HG03103 (cell line): ENCODE measurements around the gene ASZ1.

Source experiments
- ATAC-seq: cut with Tn5 transposase; IDR thresholded peaks from one replicate; pipeline ENCODE4 v1.9.1; 2021; ENCODE audit warnings: low read depth; ENCODE audit not compliant: unreplicated experiment

The ASZ1 gene

DNA sequence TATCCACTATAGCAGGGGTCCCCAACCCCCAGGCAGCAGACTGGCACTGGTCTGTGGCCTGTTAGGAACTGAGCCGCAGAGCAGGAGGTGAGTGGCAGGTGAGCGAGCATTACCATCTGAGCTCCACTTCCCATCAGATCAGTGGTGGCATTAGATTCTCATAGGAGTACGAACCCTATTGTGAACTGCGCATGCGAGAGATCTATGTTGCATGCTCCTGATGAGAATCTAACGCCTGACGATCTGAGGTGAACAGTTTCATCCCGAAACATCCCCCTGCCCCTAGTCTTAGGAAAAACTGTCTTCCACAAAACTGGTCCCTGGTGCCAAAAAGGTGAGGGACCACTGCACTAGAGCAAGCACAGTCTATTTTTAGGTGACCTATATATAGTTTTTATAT is 23.6 kb downstream of the ASZ1 start:
- no peak for ATAC-seq

DNA sequence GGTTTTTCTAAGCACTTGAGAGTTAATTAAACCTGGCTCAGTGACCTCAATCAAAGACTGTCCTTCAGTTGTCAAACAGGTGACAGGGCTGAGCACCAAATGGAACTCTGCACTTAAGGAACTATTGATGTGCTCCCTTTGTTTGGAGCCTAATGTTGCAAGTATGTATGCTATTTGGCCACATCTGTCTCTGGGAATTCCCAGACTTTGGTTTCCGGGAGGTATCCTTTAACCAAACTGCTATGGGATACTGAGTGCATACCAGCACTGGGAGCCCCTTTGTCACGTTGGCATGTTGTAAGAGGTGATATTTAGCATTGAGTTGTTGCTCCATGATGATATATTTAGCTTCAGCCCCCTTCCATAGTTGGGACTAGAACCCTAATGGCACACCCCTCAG is 25.2 kb downstream of the ASZ1 start:
- ATAC-seq = no peak

DNA sequence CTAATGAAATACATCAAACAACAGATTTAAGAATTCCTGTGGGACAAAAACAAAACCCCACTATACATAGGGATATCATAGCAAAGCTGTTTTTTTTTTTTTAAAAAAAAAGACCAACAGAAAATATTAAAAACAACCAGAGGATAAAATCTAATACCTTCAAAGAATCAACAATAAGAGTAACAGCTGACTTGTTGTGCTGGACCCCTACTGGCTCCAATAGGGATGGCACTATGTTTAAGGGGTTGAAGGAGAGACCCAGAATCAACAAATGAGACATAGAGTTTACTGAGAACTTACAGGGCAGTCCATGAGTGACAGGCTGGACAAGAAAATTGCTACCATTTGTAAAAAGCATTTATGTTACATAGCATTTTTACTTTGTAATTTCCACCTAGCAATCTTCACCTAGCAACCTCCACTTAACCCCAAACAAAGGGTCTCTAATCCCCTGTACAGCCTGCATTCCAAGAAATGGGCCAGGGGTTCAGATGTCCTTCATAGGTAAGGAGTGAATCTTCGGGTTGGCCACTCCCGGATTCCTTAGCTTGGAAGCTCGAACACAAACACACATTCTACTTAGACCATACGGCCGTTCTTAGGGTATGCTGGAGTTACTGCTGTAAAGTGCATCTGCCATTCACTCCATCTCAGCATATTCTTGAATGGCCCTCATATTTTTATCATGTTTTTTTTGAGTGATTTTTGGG is 25.8 kb downstream of the ASZ1 start:
- ATAC-seq = no peak

DNA sequence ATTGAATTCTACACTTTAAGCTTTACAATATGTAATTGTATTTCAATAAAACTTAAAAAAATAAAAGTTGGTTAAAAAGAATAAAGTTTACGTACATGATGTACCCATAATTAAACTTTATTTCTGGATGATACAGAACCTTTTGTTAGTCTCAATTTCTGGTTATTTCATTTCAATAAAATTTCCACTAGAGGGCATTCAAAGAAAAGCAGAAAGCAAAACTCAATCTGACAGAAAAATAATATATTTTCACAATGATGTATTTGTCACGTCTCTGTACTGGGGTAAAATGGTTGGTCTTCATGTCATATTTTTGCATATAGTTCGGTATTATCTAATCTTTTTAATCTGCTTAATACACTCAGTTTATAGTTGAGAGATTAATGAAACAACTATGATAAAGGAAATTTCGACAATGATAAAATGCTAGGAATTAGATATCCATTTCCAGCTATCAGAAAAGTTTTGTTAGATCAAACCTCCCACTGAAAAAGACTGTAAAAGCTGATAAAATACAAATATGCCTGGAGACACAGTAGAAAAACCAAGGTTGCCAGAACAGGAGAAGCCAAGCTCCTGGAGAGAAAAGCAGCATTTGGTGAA is 27.4 kb downstream of the ASZ1 start:
- no peak for ATAC-seq

DNA sequence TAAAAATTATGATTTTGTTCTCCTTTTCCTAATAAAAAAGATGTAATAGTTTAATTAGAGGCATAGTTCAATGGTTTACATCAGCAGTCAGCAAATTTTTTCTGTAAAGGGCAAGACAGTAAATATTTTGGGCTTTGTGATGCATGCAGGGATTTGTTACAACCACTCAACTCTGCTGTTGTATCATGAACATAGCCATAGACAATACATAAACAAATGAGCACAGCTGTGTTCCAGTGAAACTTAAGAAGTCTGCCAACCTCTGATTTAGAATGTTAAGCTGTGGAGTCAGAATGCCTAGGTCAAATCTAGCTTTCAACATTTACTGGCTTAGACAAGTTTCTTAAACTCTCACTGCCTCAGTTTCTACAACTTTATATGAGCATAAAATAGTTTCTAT is 31.6 kb downstream of the ASZ1 start:
- ATAC-seq = no peak

DNA sequence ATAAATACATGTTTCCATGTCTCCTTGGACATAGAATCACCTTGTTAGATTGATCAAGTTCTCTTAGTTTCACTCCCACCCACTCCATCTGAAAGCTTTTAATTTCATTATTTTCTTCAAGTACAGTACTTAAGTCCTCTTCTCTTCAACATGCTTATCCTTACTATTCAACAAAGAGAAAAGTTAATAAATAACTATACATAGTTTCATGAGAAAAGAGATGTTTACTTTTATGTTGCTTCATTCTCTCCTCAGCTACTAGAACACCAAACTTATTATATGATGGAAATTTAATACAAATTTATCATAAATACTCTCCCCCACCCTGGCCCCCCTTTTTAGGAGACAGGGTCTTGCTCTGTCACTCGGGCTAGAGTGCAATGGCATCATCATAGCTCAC is 33.5 kb downstream of the ASZ1 start:
- ATAC-seq = no peak

DNA sequence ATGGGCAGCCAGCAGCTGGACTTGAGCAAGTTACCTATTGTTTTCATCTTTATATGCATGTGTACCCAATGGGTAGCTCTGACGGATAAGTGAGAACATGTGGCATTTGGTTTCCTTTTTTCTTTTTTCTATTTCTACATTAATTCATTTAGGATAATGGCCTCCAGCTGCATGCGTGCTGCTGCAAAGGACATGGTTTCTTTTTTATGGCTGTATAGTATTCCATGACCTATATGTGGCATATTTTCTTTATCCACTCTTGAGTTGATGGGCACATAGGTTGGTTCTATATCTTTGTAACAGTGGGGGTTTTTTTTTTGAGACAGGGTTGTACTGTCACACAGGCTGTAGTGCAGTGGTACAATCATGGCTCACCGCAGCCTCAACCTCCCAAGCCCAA is 37.4 kb downstream of the ASZ1 start:
- ATAC-seq = no peak

DNA sequence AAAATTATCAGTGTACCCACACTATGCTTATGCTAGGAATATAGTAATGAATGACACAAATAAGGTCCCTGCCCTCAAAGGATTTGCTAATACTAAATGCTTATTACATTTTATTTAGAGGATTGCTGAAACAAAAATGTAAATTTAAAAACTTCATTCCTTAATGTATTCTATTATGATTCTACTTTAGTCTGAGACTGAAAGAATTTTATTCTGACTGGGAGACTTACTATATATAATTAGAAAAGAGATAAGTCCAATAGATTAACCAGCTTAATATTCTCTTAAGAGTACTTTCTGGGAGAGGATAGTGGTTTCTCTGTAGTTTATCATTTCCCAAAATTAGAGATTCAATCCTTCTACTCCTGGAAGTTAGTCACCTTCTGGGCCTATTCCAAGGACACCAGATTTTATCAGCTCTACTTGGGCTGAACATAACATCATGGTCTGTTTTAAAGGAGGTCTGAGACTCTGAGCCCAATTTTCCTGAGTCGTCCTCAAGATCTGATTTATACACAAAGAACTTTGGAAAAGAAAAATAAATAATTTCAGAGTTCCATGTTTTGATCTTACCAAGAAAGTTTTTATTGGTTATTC is 41.1 kb downstream of the ASZ1 start:
- no peak for ATAC-seq

DNA sequence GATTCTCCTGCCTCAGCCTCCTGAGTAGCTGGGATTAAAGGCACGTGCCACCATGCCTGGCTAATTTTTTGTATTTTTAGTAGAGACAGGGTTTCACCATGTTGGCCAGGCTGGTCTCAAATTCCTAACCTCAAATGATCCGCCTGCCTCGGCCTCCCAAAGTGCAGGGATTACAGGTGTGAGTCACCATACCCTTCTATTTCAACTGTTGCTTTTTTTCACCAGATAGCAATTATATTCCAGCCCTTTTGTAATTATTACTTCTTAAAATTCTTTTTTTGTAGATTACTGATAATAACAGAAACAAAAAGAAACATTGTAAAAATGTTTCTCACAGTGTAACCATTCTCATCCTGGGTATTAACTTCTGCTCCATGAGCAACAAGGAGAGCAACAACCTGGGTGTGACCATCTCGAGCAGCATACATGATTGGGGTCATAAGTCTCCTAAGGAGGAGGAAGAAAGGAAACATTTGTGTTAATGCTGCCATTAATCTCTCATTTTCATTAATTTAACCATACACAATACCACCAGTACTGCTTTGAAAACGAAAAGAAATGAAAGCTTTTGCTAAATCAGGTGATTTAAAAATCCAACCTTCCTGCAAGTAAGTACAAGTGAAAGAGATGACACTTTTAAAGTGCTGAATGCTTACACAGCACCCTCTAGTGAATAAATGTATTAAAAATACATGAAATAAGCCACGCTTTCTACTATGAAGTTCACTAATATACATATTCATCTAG is 41.8 kb downstream of the ASZ1 start:
- no peak for ATAC-seq

DNA sequence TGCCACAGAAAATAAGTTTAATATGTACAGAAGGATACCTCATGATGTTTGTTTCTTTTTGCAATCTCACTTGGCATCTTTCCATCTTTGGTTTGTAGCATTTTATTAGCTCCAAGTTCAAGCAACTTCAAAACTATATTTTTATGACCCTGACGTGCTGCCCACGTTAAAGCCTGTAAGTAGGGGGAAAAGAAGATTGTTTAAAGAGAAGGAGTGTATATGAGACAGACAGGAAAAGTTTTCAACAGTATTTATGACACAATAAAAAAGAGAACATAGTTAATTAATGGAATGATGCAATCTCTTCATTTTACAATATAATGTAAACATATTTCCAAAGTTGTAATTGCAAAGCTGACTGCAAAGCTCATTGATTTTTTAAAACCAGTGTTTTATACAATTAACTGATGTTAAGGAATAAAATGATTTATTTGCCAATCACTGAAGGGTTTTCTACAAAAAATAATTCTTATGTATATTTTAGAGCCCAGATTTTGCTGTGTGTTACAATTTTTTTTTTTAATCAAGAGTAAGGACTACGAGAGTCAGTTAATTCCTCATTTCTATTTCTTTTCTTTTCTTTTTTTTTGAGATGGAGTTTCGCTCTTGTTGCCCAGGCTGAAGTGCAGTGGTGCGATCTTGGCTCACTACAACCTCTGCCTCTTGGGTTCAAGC is 42.5 kb downstream of the ASZ1 start:
- no peak for ATAC-seq

DNA sequence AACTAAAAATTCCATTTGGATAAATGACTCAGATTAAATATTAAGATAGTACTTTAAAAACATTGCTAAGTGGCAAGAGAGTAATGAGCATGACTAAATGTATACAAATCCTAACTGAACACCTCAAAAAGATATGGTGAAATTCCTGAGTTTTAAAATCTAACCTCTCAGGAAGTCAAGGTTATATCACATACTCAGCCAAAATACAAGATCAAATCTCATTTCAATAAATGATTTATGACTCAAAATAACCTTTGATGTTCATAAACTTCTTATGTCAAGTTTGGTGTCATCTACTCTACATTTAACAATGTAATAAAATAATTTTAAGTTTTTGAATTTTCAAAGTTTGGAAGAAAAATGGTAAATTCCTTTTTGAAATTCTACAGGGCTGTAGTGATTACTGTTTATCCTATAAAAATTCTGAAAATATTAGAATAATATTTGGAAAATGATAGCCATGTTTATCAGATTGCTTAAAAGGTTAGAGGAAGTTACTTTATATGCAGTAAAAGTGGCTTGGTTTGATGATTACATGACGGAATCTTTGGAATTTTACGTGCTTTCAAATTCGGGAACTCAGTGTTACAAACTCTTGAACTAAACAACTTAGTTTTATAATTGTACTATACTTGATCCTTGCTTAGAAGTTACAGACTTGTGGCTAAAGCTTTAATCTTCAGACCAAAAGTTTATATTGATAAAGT is 43.7 kb downstream of the ASZ1 start:
- ATAC-seq = no peak

DNA sequence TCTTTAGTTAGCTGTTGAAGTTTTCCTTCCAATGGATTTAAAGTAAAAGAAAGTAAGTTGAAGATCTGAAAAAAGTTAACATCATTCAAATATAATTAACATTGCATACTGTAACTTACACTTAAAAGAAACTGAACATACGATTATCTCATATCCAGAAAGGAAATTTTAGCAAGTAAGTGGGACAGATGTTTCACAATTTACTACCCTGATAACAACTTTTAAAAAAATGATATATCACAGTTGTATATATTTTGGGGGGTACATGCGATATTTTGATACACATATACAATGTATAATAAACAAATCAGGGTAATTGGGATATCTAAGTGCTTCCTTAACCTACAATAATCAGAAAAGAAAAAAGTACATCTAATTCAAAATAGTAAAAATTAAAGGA is 44.2 kb downstream of the ASZ1 start:
- no peak for ATAC-seq

DNA sequence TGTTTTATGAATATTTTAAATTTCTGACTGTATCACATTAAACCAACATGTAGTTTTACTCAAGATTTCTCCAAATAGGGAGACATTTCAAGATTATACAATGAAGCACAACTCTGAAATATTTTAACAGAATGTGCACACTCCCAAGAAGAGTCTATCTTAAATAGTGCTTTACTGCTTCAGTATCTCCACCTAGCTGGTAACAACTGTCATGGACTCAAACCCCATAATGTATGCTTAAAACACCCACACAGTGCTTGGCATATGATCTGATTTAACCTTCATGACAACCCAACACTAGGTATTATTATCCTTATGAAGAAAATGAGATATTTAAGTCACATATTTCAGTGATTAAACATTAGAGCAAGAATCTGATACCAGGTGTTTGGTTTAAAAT is 45.9 kb downstream of the ASZ1 start:
- ATAC-seq = no peak

DNA sequence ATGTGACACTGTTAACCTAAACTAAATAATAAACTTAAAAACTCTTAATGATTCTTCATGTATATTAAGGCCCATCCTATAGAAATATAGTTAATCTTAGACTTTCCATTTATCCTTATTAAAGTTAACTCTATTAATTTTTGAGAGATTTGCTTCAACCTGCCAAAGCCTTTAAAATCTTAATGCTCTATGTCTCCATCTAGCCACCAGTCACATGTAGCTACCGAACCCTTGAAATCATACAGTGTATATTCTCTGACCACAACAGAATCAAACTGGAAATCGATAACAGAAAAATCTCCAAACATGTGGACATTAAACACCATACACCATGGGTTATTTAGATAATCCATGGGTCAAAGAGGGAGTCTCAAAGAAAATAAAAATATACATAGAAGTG is 51.9 kb downstream of the ASZ1 start:
- ATAC-seq = no peak

DNA sequence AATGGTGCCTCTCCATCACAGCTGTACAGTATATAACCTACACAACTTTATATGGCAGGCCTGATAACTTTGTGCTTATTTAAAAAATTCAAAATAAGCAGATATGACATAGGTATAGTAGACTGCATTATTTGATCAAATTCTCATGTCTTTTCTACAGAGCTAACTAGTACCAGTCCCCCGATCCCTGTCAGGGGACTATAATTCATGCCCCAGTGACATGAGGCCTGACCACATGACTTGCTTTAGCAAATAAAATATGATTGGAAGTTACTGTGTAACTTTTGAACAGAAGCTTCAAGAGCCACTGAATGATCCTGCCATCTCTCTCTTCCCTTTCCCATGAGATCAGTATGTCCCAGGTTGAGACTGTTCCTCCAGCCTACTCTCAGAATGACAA is 55.2 kb downstream of the ASZ1 start:
- no peak for ATAC-seq

DNA sequence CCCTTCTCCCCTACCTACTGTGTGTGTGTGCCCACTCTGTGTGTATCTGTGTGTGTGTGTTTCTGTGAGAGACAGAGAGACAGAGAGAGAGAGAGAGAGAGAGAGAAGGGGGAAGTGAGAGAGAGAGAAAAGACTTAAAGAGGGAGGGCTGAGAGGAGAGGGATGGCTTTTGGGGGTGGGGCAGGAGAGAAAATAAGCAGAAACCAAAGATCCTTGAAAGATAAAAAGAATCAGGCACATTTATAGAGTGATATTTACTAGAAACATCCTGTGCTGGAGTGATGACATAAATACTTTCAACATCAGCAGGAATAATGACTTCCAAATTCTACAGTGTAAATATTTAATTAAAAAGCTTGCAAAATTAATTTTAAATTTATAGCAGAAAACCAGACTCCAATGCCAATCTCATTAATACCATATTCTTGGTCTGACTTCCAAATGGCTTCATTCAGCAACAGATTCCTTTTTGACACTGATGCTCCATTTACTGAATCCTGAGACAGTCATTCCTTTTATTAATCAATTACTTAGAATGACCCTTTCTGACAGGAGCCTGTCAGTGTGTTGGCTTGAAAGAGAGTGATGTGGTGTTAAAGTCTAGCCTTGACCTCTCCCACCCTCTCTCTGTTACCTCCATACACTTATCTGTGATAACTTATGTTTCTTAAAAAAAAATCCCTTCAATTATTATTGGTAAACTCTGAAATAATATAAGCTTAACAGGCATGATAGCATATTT is 62.8 kb downstream of the ASZ1 start:
- no peak for ATAC-seq

DNA sequence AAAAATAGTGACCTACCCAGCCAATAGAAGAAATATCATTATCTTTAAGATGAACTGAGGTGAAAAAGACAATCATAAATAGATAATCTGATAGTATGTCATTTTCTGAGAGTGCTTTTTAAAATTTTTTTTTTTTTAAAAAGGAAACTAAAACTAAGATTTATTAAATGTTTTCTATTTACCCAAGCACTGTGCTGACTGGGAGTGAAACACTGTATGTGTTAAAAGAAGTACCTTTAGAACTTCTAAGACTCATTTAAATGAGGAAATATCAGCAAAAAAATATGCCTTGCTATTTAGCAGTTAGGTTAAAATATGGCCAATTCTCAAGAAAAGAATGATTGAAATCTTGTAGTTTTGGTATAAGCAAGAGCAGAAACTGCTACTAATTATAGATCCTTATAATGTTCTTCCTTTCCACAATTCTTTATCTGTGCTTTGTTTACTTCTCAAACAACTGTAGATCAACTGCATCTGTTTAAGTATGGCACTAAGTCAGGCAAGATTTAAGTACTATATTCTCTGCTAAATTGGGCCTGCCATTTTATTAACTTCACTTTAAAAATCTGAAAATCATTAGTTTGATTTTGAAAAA is 64.9 kb downstream of the ASZ1 start:
- no peak for ATAC-seq

DNA sequence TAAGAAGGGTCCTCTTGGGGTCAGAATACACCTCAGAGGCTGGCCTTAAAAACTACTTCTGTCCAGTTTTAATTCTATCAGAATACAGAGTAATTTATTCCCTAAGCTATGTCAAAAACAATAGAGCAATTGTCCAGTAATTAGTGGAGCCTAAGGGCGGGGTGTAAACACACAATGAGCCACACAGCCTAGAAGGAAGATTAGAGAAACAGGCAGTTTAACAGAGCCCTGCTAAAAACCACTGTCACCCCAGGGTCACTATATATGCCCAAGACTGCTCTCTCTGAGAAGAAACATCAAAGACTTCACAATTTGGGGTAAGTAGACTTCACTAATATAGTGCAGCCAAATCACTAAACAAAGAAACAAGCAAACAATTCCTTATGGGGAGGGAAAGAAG is 77.3 kb downstream of the ASZ1 start:
- ATAC-seq = no peak

DNA sequence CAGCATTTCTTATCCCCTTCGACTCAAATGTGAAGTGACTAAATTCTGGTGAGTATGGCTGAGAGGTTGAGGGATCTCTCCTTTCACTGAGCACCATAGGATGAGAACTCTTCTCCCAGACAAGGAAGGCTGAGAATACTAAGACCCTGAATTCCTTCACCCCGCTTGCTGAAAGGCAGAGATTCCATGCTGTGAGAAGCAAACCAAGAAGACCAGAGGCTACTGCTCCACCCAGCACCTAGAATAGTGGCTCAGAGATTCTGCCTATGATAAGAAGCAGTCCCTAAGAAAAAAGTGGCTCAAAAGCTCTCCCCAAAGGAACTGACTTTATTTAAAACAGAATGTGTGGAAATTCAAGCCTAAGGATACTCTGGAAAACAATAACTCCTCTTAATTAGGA is 77.7 kb downstream of the ASZ1 start:
- ATAC-seq = no peak
